ENCODE data around the gene EYS.
"Not testable (repeated sequence)": the region's sequence is repeated elsewhere in the genome, so short reads cannot be mapped to it uniquely, and the experiment has no call there.

EYS gene

DNA sequence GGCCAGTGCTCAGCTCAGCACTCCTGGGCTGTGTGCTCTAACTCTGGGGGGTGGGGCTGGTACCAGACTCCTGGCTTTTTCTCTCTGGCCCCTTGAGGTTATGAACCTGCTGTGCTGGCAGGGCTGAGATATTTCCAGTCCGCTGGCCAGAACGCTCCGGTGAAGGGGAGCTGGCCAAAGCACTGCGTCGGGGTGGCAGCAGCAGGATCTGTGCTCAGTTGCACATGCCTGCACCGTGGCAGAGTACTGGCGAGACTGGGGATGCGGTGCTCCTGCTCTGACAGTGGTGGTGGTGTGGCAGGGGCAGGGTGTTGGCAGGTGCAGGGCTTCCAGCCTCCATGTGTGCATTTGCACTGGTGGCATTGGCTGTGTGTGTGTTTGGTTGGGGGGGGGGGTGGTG, 1697.0 kb downstream of the EYS start:
- no peak for DNase-seq

DNA sequence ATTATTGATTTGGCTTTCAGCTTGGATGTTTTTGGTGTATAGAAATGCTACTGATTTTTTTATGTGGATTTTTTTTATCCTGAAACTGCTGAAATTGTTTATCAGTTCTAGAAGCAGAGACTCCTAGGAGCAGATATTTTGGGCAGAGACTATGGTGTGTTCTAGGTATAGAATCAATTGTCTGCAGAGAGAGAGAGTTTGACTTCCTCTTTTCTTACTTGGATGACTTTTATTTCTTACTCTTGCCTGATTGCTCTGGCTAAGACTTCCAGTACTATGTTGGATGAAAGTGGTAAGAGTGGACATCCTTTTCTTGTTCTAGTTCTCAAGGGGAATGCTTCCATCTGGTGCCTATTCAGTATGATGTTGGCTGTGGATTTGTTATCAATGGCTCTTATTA, 1700.8 kb downstream of the EYS start:
- DNase-seq, result no peak

DNA sequence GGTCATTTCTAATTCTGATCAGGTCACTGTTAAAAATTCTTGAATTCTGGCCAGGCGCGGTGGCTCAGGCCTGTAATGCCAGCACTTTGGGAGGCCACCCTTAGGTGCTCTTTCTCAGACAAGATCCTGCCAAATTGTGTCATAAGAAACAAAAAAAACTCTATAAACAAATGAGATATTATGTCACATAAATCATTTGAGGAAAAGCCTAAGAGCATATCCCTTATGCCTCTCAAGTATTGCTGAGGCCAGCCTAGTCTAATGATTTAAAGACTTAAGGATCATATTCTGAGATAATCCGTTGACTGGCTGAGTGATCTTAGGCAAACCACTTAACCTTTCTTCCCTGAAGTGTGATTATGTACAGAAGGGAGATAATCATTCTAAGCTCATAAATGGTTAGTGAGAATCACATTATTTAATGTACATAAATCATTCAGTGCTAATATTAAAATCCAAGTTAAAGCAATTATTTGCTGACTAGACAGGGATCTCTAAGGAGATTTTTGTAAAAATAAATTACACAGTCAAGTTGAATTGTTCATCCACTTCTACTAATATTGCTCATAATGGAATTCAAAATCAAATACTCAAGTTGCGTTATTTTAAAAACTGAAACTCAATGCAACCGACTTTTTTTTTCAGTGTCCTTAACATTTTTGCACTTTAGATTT, 1706.1 kb downstream of the EYS start:
- DNase-seq, result no peak

DNA sequence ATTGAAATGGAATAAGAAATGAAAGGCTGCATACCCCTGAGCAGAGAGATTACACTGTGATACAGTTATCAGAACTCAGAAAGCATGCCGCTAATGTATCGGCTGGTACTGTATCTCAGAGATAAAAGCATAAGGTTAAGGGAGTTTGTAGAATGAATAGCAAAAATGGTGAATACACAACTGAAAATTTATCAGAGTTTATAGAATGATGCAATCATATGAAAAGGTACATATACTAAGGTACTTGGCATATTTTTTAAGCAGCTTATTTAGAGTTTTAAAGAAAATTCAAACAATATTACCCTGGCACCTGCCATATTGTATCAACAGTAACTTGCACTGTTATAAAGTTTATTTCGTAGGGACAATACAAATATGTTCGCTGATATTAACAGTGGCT, 1707.4 kb downstream of the EYS start:
- DNase-seq, result no peak

GRCh38 chr6:63998991-63999390, 1708.0 kb downstream of the EYS start:
- no peak for DNase-seq

GRCh38 chr6:63997734-63998133, 1709.3 kb downstream of the EYS start:
- no peak for DNase-seq

DNA sequence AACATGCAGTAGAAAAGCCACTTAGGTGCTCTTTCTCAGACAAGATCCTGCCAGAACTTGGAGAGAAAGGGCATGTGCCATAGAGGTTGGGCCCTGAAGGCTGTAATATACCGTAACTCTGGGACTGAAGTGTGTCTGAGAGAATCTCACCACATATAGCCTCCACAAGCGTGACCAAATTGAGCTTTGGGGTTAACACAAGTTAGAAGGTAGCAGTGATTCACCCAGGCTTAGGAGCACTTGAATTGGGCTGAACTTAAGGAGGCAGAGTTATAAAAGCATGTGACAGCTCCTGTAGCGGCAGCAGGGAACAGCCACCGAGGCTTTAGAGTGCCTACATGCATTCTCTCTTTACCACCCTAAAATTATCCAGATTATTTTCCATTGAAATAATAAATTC, 1709.8 kb downstream of the EYS start:
- no peak for DNase-seq

DNA sequence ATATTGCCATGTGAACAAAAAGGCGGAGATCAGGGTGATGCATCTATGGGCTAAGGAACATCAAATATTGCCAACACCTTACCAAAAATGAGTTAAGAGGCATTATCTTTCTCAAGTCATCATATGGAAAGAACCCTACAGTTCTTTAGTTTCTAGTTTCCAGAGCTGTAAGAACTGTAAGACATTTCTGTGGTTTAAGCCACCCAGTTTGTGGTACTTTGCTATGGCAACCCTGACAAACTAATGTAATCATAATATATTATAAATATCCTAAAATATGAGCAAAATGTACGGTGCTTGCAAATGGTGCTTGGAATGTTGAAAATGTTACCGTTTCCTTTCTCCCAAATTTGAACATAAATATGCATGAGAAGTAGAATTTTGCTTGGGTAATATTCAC, 1721.8 kb downstream of the EYS start:
- DNase-seq, result no peak

DNA sequence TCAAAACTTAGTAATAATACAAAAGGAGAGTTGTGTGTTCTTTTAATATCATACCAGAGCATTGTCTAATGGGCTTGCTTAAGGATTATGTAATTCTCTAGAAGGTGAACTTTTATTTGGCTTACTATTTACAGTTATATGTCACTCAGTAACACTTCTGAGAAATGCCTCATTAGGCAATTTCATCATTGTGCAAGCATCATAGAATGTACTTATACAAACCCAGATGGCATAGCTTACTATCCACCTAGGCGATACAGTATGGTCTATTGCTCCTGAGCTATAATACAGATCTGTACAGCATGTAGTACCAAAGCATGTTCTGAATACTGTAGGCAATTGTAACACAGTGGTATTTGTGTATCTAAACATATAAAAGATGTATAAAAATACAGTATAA, 1731.3 kb downstream of the EYS start:
- DNase-seq, result no peak

DNA sequence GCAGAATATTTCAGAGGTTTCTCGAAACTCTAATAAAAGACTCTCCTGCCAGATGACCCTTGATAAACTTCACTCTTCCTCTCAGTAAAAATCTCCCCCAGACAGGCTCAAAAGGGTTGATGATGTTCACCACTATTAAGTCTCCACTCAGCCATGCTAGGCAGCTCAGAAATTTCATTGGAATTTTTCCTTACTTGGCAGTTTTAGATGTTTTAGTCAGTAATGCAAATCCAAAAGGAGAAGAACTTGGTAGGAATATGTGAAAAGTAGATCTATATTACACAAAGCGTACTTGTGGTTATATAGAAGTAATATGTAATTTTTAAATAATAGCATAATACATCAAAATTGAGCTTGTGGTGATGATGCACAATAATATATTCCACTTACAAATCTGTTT, 1738.4 kb downstream of the EYS start:
- DNase-seq, result no peak

DNA sequence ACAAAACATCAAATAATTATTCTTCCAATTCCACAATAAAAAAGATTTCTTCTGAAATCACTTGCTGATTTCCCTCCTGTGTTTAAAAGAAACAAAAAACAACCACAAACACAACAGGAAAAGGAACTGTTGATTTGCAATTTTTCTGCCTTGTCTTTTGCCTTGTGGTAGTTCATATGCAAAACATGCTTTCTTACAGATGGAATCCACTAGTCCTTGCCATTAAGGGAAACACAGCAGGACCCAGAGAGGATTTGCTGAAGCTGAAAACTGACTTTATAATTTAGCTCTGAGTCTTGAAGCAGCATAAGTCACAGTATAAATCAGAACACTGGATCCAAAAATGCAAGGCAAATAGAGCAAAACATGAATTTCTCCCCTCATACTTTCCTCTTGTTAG, 1742.7 kb downstream of the EYS start:
- no peak for DNase-seq

DNA sequence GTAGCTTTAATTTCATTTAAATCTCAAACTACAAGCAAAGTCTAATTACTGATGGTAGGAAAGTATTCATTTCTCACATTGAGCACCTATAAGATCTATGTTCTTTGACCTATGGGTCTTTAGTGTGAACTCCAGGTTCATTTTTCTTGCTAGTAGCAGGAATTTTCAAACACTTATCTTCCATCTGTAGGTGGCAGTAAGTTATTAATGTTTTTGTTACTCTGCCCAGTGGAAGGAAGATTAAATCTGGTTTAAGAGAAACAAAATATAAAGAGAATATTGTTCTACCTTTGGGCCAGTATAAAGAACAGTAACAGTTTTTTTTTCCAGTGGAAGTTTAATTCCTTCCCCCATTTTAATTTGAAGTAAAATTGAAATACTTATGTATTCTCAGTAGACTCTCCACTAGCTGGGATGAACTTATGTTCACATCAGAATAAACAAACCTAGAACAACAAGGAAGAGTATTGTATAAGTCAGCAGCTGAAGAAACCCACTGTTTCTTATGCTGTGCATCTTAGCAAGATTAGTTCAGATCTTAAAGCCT, 1743.2 kb downstream of the EYS start:
- DNase-seq, result no peak

GRCh38 chr6:63953336-63954021, 1753.5 kb downstream of the EYS start:
- not testable (repeated sequence) for DNase-seq

DNA sequence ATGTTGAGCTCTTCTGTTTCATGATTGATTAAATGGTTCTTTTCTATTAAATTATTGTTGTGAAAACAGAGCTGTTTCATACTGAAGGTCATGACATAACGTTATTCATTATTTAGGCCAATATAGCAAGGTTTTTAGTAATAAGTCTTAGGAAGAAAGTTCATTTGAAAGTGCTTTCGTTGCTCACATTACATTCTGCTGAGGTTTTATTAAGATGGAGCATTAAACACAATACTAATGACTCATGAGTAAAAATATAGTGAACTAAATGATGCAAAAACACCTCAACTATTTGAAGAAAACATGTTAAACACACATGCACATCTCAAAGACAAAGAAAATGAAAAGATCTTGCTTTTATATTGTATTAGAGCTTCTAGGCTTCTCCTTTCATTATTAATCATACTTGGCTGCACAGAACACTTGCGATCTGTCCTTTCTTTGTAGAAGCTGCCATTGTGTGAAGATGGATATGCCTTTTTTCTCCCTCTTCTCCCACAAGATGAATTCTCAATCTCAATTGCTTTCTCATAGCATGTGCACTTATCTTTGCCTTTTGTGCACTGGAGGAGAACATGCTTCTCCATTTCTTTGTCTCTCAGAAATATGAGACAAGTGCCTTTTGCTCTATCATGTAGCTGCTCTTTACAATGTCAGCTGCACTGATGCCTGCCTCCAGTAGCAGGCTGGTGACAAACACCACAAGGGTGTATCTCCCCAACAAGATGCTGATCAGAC, 1759.1 kb downstream of the EYS start:
- DNase-seq, result no peak

GRCh38 chr6:63945987-63946386, 1761.0 kb downstream of the EYS start:
- no peak for DNase-seq

- DNase-seq, result no peak
Measured at GRCh38 chr6:63943826-63944225, 1763.2 kb downstream of the EYS start.

GRCh38 chr6:63941747-63942470, 1765.1 kb downstream of the EYS start:
- no peak for DNase-seq

DNA sequence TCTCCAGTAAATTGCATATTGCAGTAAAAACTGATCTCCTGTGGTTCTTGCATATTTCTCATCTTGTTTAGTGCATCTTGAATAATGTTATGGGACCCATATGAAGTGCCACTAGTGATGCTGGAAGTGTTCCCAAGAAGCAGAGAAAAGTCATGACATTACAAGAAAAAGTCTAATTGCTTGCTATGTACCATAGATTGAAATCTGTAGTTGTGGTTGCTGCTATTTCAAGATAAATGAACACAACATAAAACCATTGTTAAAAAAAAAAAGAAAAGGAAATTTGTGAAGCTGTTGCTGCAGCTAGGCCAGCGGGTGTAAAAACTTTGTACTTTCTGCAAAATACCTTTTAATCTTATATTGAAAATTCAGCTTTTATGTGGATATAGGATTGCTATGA, 1767.0 kb downstream of the EYS start:
- DNase-seq, result no peak

DNA sequence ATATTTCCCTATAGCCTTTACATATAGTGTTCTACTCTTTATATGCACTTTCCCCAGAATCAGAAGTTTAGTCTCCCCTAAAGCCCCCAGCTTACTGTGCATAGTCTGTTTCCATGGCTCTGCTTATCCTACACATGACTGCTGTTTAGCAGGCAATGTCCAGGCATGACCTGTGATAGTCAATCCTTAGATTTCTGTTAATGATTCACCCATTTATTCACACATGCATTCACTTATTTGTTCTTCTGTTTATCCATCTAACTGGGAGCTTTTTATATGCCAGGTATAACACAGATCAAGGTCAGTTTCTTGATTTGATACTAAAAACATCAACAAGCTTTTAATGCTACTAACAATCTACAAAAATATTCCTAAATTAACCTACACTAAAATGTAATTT, 1770.6 kb downstream of the EYS start:
- no peak for DNase-seq

DNA sequence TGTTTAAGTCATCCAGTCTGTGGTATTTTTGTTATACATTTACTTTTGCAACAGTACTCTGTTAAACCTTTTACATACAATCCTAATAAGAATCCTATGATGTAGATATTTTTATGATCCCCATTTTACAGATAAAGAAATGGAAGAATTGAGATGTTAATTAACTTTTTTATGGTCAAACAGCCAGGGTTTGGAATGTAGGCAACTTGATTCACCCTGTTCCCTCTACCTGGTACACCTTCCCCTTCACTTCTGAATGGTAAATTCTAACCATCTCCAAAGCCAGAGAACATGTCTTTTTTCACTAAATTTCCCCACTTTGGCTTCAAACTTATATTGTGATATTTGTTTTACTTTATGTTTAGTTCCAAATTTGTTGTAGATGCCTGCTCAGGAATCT, 1771.3 kb downstream of the EYS start:
- no peak for DNase-seq

GRCh38 chr6:63933948-63934347, 1773.1 kb downstream of the EYS start:
- not testable (repeated sequence) for DNase-seq

DNA sequence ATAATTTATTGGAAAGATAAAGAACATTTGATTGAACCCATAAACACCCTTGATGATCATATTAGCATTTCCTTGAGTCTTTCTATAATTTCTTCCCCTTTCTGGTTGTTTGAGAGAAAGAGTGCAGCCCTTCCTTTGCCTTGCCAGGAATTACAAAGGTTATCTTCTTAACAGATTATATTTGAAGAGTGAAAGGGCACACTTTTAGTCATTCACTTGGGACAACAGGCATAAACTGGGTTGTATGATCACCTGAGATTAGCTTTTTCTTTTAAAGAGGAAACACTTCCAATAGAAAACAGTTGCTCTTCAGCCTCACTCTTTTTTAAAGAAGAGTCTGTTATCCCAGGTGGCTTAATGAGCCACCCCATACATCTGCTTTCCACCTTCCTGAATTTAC, 1776.2 kb downstream of the EYS start:
- DNase-seq, result no peak

GRCh38 chr6:63929111-63929510, 1777.9 kb downstream of the EYS start:
- DNase-seq, result no peak

All from NK-92 treated with Interleukin-12 subunit alpha and Interleukin-12 subunit beta, amount 100 ng/mL, for 24 hours (cell line).